Activated T-cell treated with anti-CD3 and anti-CD28 coated beads for 4 hours (primary cell): ENCODE results near the gene CFAP161.
A peak's percentile ranks its signal among the peaks of the same experiment; 100 is the strongest.

Experiments
- DNase-seq: peaks from one replicate; pipeline ENCODE4 v3.0.0-alpha.2; 2020

The CFAP161 gene, protein sequence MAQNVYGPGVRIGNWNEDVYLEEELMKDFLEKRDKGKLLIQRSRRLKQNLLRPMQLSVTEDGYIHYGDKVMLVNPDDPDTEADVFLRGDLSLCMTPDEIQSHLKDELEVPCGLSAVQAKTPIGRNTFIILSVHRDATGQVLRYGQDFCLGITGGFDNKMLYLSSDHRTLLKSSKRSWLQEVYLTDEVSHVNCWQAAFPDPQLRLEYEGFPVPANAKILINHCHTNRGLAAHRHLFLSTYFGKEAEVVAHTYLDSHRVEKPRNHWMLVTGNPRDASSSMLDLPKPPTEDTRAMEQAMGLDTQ

GRCh38 chr15:81133782-81134461 is at the start of gene CFAP161:
CFAP161 (plus strand) TSS chr15:81134270; CDS start chr15:81134330, 60 bp downstream.
- DNase-seq, result no peak

- DNase-seq, result no peak
Measured at GRCh38 chr15:81084716-81085115, 49.4 kb upstream of the CFAP161 start.

DNA sequence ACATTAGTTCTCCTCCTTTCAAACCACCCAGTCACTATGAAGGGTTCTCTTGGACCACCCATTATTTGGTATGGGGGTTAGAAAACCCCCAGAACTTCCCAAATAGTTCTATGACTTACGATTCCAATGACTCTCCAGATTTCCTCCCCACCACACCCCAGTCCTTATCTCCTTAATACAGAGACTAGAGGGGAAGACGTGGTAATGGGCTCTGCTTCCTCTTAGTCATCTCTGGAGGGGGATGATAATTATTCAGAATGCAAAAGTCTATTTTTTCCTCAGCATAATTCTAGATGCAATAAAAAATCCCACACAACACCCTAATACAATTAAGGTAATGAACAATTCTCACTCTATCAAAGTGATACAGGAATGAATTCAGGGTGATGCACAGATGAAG is 48.9 kb upstream of the CFAP161 start:
- DNase-seq, result no peak

DNA sequence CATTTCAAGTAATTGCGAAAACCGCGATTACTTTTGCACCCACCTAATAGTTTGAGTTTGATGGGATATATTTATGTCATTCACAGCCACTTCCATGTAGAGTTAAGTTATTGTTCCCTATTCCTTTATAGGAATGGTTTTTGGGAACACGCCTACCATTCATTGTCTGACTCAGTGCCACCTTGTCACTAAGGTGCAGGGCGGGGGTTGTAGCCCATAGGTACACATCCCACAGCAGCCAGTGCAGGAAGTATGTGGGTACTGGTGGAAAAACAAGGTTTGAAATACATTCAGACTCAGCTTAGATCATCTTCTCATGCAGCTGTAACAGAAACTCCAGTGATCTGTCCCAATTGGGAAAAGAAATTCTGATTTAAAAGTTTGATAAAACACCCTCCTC is 48.2 kb upstream of the CFAP161 start:
- no peak for DNase-seq

- no peak for DNase-seq
Measured at GRCh38 chr15:81087066-81087465, 47.0 kb upstream of the CFAP161 start.

- DNase-seq, result no peak
Measured at GRCh38 chr15:81087694-81088093, 46.4 kb upstream of the CFAP161 start.

GRCh38 chr15:81088470-81089013 is 45.5 kb upstream of the CFAP161 start:
- DNase-seq, result no peak

DNA sequence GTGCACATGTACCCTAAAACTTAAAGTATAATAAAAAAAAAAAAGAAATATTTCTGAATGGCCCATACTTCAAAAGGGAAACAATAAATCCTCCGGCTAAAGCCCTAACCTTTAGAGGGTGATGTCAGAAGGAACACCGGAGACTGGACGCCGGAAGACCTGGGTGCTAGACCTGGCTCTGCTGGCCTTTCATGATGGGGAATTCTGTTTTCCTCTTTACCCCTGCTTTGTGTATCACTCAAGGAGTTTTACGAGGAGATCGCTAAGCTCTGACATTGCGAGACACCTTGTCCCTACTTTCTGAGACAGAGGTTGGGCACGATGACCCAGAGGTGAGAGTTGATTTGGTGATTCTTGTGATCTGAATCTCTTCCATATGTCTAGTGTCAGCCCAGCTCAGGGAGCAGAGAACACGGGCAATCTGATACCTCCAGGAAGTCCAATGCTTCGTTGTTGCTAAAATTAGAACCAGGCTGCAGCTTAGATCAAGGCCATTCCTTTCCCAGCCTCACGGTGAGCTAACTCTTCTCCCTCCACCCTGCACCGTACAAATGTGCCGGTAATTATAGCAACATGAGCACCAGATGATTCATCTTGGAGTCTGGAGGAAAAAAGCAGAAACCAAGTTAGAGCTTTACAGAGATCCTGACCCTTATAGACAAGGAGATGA is 42.0 kb upstream of the CFAP161 start:
- no peak for DNase-seq

DNA sequence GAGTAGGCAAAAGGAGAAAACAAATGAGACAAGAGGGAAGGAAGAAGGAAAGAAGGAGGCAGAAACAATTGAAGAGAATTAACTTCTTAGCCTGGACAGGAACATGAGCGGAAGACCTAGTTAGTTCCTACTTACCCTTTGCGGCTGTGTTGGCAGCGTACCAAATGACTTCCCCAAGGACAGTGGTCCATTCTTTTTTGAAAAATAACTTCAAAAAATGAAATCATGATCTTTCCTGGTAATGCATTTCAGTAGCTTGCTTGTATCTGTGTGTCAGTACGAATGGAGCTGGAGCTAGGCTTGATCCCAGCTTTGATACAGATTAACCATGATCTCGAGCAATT is 41.5 kb upstream of the CFAP161 start:
- DNase-seq, result no peak

- no peak for DNase-seq
Measured at GRCh38 chr15:81093961-81094360, 40.1 kb upstream of the CFAP161 start.

- no peak for DNase-seq
Measured at GRCh38 chr15:81095690-81096365, 38.2 kb upstream of the CFAP161 start.

GRCh38 chr15:81096398-81096797 is 37.7 kb upstream of the CFAP161 start:
- DNase-seq, result no peak

DNA sequence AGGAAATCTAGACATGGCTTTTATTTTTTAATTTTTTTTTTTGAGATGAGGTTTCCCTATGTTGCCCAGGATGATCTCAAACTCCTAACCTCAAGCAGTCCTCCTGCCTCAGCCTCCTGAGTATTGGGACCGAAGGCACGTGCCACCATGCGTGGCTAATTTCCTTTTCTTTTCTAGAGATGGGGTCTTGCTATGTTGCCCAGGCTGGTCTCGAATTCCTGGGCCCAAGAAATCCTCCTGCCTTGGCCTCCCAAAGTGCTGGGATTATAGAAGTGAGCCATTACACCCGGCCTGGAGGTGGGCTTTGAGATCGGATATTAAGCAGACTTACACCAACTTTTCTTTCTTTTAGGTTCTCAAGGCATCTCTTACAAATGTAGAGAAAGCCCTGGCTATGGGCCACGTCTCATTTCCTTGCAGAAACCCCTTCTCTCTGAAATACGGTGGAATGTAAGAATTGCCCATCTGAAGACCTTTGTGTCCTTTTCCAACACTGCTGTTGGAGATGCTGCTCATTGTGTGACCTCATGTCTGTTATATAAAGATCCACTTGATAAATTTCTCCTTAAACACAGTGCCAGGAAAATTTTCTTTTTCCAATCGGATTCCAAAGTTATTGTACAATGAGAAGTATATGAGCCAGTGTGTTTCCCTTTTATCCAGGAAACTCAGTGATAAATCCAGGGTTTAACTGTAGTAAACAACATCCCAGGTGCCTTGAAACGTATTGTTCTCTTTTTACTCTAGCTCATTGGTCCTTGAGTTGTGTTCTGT is 36.8 kb upstream of the CFAP161 start:
- no peak for DNase-seq

- DNase-seq, result no peak
Measured at GRCh38 chr15:81097890-81098280, 36.2 kb upstream of the CFAP161 start.

GRCh38 chr15:81098349-81098748 is 35.7 kb upstream of the CFAP161 start:
- DNase-seq, result no peak

GRCh38 chr15:81098861-81099651 is 35.0 kb upstream of the CFAP161 start:
- DNase-seq, result no peak

DNA sequence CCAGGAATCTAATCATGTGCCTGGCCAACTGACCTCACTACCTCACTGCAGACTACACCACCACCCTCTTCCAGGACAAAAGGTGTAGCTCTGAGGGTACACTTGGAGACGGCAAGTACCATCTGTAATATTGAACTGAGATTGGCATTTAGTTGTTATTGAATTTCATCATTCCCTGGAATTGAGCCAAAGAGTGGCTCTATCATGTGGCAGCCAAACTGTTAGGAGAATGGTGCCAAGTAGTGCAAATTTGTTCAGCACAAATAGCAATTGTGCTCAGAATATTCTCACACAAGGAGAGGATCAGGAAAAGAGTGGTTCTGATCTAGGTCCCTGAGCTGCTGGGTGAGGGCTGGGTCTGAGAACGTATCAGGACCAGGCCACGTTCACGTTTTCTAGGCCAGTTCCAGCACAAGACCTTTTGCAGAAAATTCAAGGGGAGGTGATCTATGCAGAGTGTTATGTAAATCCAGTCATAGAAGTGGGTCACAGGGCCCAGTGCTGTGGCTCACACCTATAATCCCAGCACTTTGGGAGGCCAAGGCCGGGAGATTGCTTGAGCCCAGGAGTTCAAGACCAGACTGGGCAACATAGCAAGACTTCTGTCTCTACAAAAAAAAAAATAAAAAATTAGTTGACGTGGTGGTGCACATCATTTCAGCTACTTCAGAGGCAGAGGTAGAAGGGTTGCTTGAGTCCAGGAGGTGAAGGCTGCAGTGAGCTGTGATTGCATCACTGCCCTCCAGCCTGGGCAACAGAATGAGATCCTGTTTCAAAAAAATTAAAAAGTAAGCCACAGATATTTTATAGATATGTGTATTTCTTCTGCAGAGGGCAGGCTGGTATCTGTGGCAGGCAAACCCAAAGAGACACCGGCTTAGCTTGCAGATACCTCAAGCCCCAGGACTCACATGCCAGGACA is 31.9 kb upstream of the CFAP161 start:
- no peak for DNase-seq

- no peak for DNase-seq
Measured at GRCh38 chr15:81103857-81104256, 30.2 kb upstream of the CFAP161 start.

- DNase-seq, result no peak
Measured at GRCh38 chr15:81105545-81105944, 28.5 kb upstream of the CFAP161 start.

DNA sequence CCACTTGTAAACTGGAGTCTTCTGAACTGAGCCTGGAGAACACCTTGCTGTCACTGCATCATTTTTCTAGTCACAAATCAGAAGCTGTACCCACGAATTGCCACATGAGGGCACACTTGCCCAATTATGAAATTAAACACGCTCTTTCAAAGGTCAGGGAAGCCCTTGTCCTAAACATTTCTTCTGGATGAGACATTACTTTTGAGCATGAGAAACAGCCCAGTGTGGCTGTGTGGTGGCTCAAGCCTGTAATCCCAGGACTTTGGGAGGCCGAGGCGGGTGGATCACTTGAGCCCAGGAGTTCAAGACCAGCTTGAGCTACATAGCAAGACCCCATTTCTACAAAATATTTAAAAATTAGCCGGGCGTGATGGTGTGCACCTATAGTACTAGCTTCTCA is 27.5 kb upstream of the CFAP161 start:
- DNase-seq, result peak; percentile 23

DNA sequence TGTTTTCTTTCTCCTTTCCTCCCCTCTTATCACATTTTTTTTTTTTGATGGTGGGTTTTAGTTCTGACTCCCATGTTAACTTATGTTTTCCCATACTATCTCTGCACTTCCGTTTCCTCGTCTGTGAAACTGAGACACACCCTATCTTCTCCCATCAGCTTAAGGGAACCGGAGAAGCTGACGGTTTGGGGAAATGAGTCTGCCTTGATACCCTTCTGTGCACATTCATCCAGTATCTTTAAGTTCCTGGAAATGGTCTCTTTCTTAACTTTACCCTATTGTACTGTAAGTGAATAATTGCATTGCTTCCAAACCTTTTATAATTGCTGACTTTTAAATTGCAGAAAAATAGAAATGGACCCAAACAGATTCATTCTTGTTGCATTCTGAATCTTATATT is 26.2 kb upstream of the CFAP161 start:
- no peak for DNase-seq
